Thyroid gland (tissue), 4 donors: ENCODE measurements around the gene RGS11.

Source experiments
- CTCF ChIP-seq, 6 experiments: fragments of 200-600 bp in 3 of 6; fragments of 450-650 bp in 3 of 6; sonication (generic) in 3 of 6; IDR thresholded peaks; one replicate each; pipeline ENCODE4 v1.5.1; 2016 to 2019; ENCODE audit warnings: antibody characterized with exemption in 6 of 6, mild to moderate bottlenecking in 2 of 6, inconsistent platforms in 1 of 6, moderate library complexity in 1 of 6
- POLR2A ChIP-seq, 2 donors: fragments of 450-650 bp; IDR thresholded peaks; one replicate each; pipeline ENCODE4 v1.6.1; 2017; ENCODE audit warnings: antibody characterized with exemption in 2 of 2, mild to moderate bottlenecking in 2 of 2, moderate library complexity in 1 of 2

GRCh38 chr16:311725-312124 is 36.0 kb upstream of the RGS11 start:
- TF ChIP-seq CTCF (IDR thresholded peaks at IDR 0.05), result no peak
- no peak for TF ChIP-seq POLR2A (IDR thresholded peaks at IDR 0.05)
